ENCODE measurements around the gene VPREB1.

DNA sequence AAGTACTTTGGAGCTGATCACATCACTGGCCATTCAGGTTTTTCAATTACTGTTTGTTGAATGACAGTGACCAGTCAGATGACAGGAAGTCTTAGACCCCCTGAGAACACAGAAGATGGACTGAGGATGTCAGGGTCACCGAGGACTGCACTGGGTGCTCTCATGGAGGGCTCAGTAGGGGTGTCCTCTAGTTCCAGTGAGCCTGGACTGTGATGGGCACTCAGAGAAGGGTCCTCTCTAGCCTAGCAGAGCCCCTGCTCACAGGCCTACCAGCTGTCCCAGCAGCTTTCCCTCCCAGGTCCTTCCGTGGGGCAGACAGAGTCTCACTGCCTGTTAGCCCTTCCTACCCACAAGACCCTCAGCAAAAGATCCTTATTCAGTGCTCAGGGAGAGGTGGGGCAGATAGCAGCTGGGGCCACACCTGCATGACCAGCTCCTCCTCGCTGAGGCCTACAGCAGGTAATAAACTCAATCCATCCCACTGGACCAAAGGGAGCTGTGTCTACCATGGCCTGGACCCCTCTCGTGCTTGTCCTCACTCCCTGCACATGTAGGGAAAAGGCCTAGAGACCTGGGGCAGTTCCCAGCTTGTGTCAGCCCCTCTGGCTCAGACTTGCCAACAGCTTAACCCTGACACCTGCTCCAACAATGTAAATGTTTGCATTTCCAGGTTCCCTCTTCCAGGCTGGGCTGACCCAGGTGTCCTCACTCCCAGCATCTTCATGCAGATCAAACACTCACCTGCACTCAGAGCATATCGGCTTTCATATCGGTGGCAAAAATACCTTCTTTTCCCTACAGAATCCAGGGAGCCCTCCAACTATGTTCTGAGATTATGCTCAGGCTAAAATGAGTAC, 25.2 kb upstream of the VPREB1 start:
- TF ChIP-seq, protein P1, sequence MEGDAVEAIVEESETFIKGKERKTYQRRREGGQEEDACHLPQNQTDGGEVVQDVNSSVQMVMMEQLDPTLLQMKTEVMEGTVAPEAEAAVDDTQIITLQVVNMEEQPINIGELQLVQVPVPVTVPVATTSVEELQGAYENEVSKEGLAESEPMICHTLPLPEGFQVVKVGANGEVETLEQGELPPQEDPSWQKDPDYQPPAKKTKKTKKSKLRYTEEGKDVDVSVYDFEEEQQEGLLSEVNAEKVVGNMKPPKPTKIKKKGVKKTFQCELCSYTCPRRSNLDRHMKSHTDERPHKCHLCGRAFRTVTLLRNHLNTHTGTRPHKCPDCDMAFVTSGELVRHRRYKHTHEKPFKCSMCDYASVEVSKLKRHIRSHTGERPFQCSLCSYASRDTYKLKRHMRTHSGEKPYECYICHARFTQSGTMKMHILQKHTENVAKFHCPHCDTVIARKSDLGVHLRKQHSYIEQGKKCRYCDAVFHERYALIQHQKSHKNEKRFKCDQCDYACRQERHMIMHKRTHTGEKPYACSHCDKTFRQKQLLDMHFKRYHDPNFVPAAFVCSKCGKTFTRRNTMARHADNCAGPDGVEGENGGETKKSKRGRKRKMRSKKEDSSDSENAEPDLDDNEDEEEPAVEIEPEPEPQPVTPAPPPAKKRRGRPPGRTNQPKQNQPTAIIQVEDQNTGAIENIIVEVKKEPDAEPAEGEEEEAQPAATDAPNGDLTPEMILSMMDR (IDR thresholded peaks at IDR 0.05) = no peak
- TF ChIP-seq POLR2A (IDR thresholded peaks at IDR 0.05; ENCODE audit: low read length) = no peak

All from A549 (cell line).